HG02610 (cell line): ENCODE measurements around the gene NTMT2.

ENCODE experiments used
- ATAC-seq: cut with Tn5 transposase; IDR thresholded peaks from one replicate; pipeline ENCODE4 v1.9.1; 2021; ENCODE audit warnings: mild to moderate bottlenecking, moderate library complexity; ENCODE audit not compliant: unreplicated experiment

Gene NTMT2

DNA sequence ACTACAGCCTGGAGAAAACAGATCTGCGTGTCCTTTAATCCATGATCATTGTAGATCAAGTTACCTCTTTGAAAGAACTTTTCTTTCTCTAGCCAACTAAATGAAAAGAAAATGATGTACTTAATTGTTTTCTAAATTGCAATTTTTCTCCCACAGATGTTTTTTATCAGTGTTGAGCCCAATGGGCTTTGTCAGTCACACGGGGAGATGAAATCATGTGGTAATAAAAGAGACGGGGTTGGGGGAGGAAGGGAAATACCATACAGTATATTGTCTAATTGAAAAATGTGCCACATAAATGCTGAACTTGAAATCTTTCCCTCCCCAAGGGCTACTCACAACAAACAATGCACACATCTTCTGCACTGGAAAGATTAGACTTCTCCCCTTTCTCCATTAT, 58.4 kb downstream of the NTMT2 start:
- no peak for ATAC-seq

GRCh38 chr1:170205301-170205700, 59.5 kb downstream of the NTMT2 start:
- no peak for ATAC-seq

GRCh38 chr1:170209125-170209524, 63.4 kb downstream of the NTMT2 start:
- ATAC-seq = no peak

- no peak for ATAC-seq
Measured at GRCh38 chr1:170210142-170210541, 64.4 kb downstream of the NTMT2 start.

DNA sequence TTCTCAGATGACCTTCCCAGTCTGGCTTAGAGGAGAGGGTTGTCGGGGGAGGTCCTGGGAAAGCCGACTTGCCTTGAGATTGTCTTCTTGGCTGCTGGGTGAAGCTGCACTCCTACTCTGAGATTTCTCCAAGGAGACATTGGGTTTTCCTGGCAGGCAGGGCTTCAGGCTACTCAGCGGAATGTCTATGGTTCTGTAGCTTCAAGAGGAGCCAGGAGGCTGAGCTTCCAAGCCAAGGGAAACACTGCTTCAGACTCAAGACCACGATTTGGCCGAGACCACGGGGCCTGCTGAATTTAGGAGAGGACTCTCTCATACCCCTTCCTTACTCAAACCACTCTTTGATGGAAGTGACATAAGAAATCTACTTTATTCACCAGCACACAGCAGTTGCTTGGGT, 67.8 kb downstream of the NTMT2 start:
- ATAC-seq = no peak

DNA sequence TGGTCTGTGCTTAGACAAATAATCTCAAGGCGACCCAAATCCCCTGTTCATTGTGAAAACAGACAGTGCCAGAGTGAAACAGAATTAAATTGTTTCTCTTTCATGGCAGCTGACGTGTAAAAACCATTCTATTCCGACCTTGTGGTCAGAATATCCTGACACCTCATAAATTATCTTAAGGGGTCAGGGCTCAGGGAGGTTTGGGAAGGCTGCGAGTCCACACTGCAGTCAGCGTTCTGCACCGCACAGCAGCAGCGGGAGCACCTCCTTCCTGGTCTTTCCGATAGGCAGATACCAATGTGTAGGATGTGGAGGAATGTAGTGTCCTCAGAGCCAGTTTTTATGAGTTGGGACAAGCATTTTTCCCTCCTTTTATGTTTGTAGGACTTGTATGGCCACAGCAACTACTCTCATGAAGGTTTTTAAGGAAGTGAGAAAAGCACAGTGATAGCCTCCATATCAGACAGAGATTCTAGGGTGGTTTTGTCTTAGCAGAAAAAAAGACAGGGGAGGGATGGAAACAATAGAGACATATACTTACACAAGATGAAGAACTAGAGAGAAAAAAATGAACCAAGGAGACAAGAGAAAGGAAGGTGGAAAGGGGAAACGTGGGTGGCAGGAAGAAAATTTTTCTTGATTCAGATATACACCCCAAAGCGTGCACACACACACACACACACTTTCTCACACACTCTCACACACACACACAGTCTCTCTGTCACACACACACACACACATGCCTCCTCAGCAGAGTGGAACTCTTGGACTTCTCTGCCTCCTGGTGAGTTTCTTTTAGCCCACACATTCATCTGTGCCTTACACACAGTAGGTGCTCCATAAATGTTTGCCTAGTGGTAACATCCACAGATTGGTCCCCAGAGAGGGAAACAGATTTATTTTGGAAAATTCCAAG, 68.6 kb downstream of the NTMT2 start:
- ATAC-seq = no peak

- no peak for ATAC-seq
Measured at GRCh38 chr1:170215072-170215885, 69.5 kb downstream of the NTMT2 start.

GRCh38 chr1:170217517-170218256, 71.9 kb downstream of the NTMT2 start:
- no peak for ATAC-seq

GRCh38 chr1:170218257-170218650, 72.5 kb downstream of the NTMT2 start:
- no peak for ATAC-seq
